Coronary artery (tissue), 2 donors: ENCODE data around the gene MAP3K6.

Experiments used
- DNase-seq: peaks from one replicate; pipeline ENCODE4 v3.0.0-alpha.2; 2017; ENCODE audit warnings: low spot score
- H3K27ac ChIP-seq, 2 donors: fragments of 200-600 bp; sonication (generic); one replicate each; pipeline ENCODE4 v1.5.1; 2016 to 2019
- H3K4me3 ChIP-seq: fragments of 200-600 bp; sonication (generic); 2 replicates; pipeline ENCODE4 v1.5.1; 2016; ENCODE audit warnings: mild to moderate bottlenecking, moderate library complexity
- CTCF ChIP-seq: fragments of 200-600 bp; sonication (generic); IDR thresholded peaks from one replicate; pipeline ENCODE4 v1.5.1; 2019; ENCODE audit warnings: antibody characterized with exemption

Gene MAP3K6

GRCh38 chr1:27341525-27342252, 25.1 kb downstream of the MAP3K6 start, which contains the start of gene SYTL1:
Gene SYTL1 (plus strand): TSS chr1:27342022. CDS start chr1:27345335, 3,313 bp downstream.
- TF ChIP-seq CTCF, result no peak
- H3K4me3 ChIP-seq, result no peak within 1 kb of the TSS
- no peak for DNase-seq
- no peak within 1 kb of the TSS for H3K27ac ChIP-seq

- DNase-seq, result no peak
- no peak for TF ChIP-seq CTCF
- Histone ChIP-seq H3K4me3 (no peak overlapping the region), H3K27ac (no peak overlapping the region)
Measured at GRCh38 chr1:27339213-27339612, 27.5 kb downstream of the MAP3K6 start.

- no peak overlapping the region for H3K4me3 ChIP-seq
- no peak overlapping the region for H3K27ac ChIP-seq
- DNase-seq, result no peak
- no peak for TF ChIP-seq CTCF
Measured at GRCh38 chr1:27338751-27339150, 28.0 kb downstream of the MAP3K6 start.

GRCh38 chr1:27336756-27337155, 30.0 kb downstream of the MAP3K6 start:
- TF ChIP-seq CTCF, result no peak
- Histone ChIP-seq H3K27ac (no peak overlapping the region), H3K4me3 (no peak overlapping the region)
- no peak for DNase-seq

- Histone ChIP-seq H3K27ac (no peak overlapping the region), H3K4me3 (no peak overlapping the region)
- TF ChIP-seq CTCF, result no peak
- peak; percentile 69 for DNase-seq
Measured at GRCh38 chr1:27335506-27336422, 31.0 kb downstream of the MAP3K6 start.

- no peak for DNase-seq
- Histone ChIP-seq H3K4me3 (no peak overlapping the region), H3K27ac (no peak overlapping the region)
- TF ChIP-seq CTCF, result no peak
Measured at GRCh38 chr1:27333717-27334279, 33.0 kb downstream of the MAP3K6 start.
